Neural cell (in vitro differentiated cells): Measurements from ENCODE around the gene TBC1D10A.

ENCODE experiments used
- CTCF ChIP-seq: fragments of 450-650 bp; IDR thresholded peaks from 2 replicates; pipeline ENCODE4 v1.5.1; 2014; ENCODE audit warnings: antibody characterized with exemption, mild to moderate bottlenecking, moderate library complexity; ENCODE audit not compliant: poor library complexity, severe bottlenecking
- EP300 ChIP-seq: fragments of 450-650 bp; conservative IDR thresholded peaks from 2 replicates; pipeline ENCODE4 v1.6.1; 2014; ENCODE audit warnings: antibody characterized with exemption, mild to moderate bottlenecking, moderate library complexity; ENCODE audit not compliant: poor library complexity, severe bottlenecking
- EZH2 ChIP-seq: fragments of 200-600, 300-800 bp; shearing (Covaris generic), sonication (generic); IDR thresholded peaks from 2 replicates; pipeline ENCODE4 v1.6.1; 2014; ENCODE audit warnings: antibody characterized with exemption, low read length, borderline replicate concordance, mild to moderate bottlenecking; ENCODE audit not compliant: insufficient read depth, poor library complexity, severe bottlenecking
- RAD21 ChIP-seq: fragments of 450-650 bp; conservative IDR thresholded peaks from 2 replicates; pipeline ENCODE4 v1.6.1; 2014; ENCODE audit warnings: antibody characterized with exemption, mild to moderate bottlenecking, moderate library complexity
- TAF1 ChIP-seq: IDR thresholded peaks from 2 replicates; pipeline ENCODE4 v1.6.1; 2012; ENCODE audit warnings: low read depth

GRCh38 chr22:30361916-30362650 lies 35.3 kb upstream of the TBC1D10A start:
- TF ChIP-seq EZH2: no peak
- TF ChIP-seq CTCF: no peak
- TF ChIP-seq EP300: no peak
- no peak for TF ChIP-seq TAF1
- TF ChIP-seq RAD21: no peak
